GM21447 (cell line): ENCODE results near the gene PSMB7.

Experiments used
- ATAC-seq: cut with Tn5 transposase; IDR thresholded peaks from one replicate; pipeline ENCODE4 v1.9.1; 2021; ENCODE audit not compliant: unreplicated experiment

PSMB7 gene

GRCh38 chr9:124415102-124415851, at the start of gene PSMB7:
PSMB7 (minus strand) TSS chr9:124415442; CDS start chr9:124415425, 17 bp downstream.
- peak; percentile 95 for ATAC-seq

GRCh38 chr9:124462739-124463138, 47.5 kb upstream of the PSMB7 start:
- no peak for ATAC-seq

- ATAC-seq = no peak
These were observed 43.2 kb upstream of the PSMB7 start for GRCh38 chr9:124458441-124458840.

- no peak for ATAC-seq
These were observed 42.7 kb upstream of the PSMB7 start for GRCh38 chr9:124457887-124458431.

- no peak for ATAC-seq
These were observed 42.0 kb upstream of the PSMB7 start for GRCh38 chr9:124457079-124457886.

GRCh38 chr9:124456341-124457078, 41.3 kb upstream of the PSMB7 start:
- ATAC-seq = no peak

- ATAC-seq = no peak
These were observed 40.6 kb upstream of the PSMB7 start for GRCh38 chr9:124455820-124456219.

- ATAC-seq = no peak
These were observed 39.7 kb upstream of the PSMB7 start for GRCh38 chr9:124454791-124455443.

- no peak for ATAC-seq
These were observed 39.1 kb upstream of the PSMB7 start for GRCh38 chr9:124454296-124454695.

GRCh38 chr9:124453586-124454191, 38.4 kb upstream of the PSMB7 start:
- ATAC-seq = no peak

- no peak for ATAC-seq
These were observed 37.8 kb upstream of the PSMB7 start for GRCh38 chr9:124452841-124453585.

- no peak for ATAC-seq
These were observed 37.1 kb upstream of the PSMB7 start for GRCh38 chr9:124452326-124452725.

GRCh38 chr9:124450931-124451661, 35.9 kb upstream of the PSMB7 start:
- ATAC-seq = no peak

- no peak for ATAC-seq
These were observed 35.1 kb upstream of the PSMB7 start, which contains the start of gene ADGRD2 for GRCh38 chr9:124450241-124450924. ADGRD2 (plus strand) TSS chr9:124450451; CDS start chr9:124451667, 1,216 bp downstream.

- ATAC-seq = no peak
These were observed 34.3 kb upstream of the PSMB7 start for GRCh38 chr9:124449381-124450151.

- no peak for ATAC-seq
These were observed 32.8 kb upstream of the PSMB7 start for GRCh38 chr9:124448019-124448418.

- ATAC-seq = no peak
These were observed 32.0 kb upstream of the PSMB7 start for GRCh38 chr9:124447297-124447661.

- ATAC-seq = no peak
These were observed 28.9 kb upstream of the PSMB7 start for GRCh38 chr9:124444166-124444565.
